LNCAP (cell line): ENCODE measurements around the gene CLNS1A.

Source experiments
- CTCF ChIP-seq: fragments of 450-650 bp; IDR thresholded peaks from 2 replicates; pipeline ENCODE4 v1.5.1; 2017; ENCODE audit warnings: mild to moderate bottlenecking

Gene CLNS1A

GRCh38 chr11:77644887-77645286, 7.3 kb upstream of the CLNS1A start:
- no peak for TF ChIP-seq CTCF

DNA sequence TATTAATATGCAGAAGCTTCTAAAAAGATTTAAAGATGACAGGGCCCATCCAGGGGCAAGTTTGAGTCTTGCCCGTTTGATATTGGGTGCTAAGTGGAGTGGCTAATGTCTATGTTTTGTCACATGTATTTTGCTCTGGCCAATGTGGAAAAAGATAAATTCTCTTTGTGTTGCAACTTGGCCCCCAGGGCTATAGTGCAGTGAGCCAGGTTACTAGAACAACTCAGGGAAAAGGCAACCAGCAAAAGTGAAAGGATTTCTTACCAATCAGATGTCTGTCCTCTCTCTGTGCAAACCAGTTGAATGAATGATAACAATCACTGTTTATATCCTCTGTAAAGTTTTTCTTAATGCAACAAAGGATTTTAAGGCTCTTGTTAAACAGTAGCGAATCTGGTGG, 4.6 kb upstream of the CLNS1A start:
- no peak for TF ChIP-seq CTCF

DNA sequence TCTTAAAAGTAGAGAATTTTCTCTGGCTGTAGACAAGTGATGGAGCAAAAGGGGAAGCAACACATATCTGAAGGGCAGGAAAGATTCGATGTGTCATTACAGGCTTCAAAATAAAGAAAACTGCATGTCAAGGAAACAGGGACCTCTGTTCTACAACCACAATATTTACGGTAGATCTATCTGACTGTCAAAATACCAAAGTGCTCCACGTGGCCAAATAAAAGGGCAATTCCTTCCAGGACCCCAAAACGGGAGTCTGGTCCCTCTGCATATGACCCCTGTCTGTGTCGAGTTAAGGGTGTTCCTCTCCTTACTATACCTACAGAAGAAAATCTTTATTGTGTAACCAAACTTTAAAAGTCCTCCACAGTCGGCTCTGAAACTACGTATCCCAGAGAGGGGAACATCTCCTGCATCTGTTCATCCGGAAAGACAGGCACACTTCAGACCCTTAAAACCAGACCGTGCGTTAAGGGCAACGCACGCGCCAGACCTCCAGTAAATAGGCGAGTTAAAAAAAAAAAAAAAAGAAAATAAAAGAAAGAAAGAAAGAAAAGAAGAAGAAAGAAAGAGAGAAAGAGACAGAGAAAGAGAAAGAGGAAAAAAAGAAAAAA, 756 bp downstream of the CLNS1A start:
- no peak for TF ChIP-seq CTCF

- TF ChIP-seq CTCF, result no peak
These were observed 7.4 kb downstream of the CLNS1A start for GRCh38 chr11:77630157-77630710.

GRCh38 chr11:77619576-77620198, 17.9 kb downstream of the CLNS1A start:
- TF ChIP-seq CTCF, result peak; percentile 81

- TF ChIP-seq CTCF, result no peak
These were observed 19.7 kb downstream of the CLNS1A start for GRCh38 chr11:77617892-77618291.

- TF ChIP-seq CTCF, result no peak
These were observed 25.7 kb downstream of the CLNS1A start for GRCh38 chr11:77611921-77612320.
